PC-3 (cell line): Measurements from ENCODE around the gene FEV. TPM values are rescaled to one million over a fixed set of nuclear protein-coding genes. Genes with fewer than 3 reads are reported as not detected.

Experiments
- ATAC-seq: fragments of 200-7000 bp; cut with Tn5 transposase; 2 replicates; pipeline ENCODE4 v1.9.1; 2020; ENCODE audit warnings: mild to moderate bottlenecking, moderate library complexity
- BruUV-seq: library from RNA; stranded (reverse); fragments of 400-500 nt; replicated peaks from 2 replicates; lab custom pipeline; 2021; lab: Mats Ljungman, UMichigan
- CTCF ChIA-PET: fragments of 300-600 bp; sonication (Branson Sonifier 250); formaldehyde crosslinking; loops from one replicate; lab custom pipeline; 2022; ENCODE audit warnings: antibody characterized with exemption; lab: Charles Lee
- POLR2A ChIA-PET: fragments of 300-600 bp; sonication (Branson Sonifier 250); formaldehyde crosslinking; loops from one replicate; lab custom pipeline; 2022; ENCODE audit warnings: antibody characterized with exemption; ENCODE audit not compliant: unreplicated experiment; lab: Charles Lee
- DNase-seq: peaks from one replicate; pipeline ENCODE4 v3.0.0-alpha.2; 2015
- H2AFZ ChIP-seq: fragments of 300-600 bp; sonication (generic); 2 replicates; pipeline ENCODE4 v1.6.0; 2016; ENCODE audit warnings: antibody characterized with exemption, low read length
- H3F3A ChIP-seq: fragments of 300-600 bp; sonication (generic); one replicate; pipeline ENCODE4 v1.6.0; 2017; ENCODE audit warnings: antibody characterized with exemption, low read length, control low read depth, mild to moderate bottlenecking; ENCODE audit not compliant: unreplicated experiment
- H3K27ac ChIP-seq: fragments of 300-600 bp; sonication (generic); 2 replicates; pipeline ENCODE4 v1.5.1; 2016; ENCODE audit warnings: mild to moderate bottlenecking, low read length
- H3K27me3 ChIP-seq: fragments of 300-600 bp; sonication (generic); 2 replicates; pipeline ENCODE4 v1.6.1; 2016; ENCODE audit warnings: low read length, mixed read lengths
- H3K36me3 ChIP-seq: fragments of 300-600 bp; sonication (generic); 2 replicates; pipeline ENCODE4 v1.6.1; 2016; ENCODE audit warnings: low read depth, mixed run types, low read length, mixed read lengths
- H3K4me1 ChIP-seq: fragments of 300-600 bp; sonication (generic); 2 replicates; pipeline ENCODE4 v1.5.1; 2016; ENCODE audit warnings: low read length; ENCODE audit not compliant: insufficient read depth
- H3K4me2 ChIP-seq: fragments of 300-600 bp; sonication (generic); 2 replicates; pipeline ENCODE4 v1.6.0; 2016; ENCODE audit warnings: low read length
- H3K4me3 ChIP-seq: fragments of 300-600 bp; sonication (generic); 2 replicates; pipeline ENCODE4 v1.5.1; 2016; ENCODE audit warnings: mild to moderate bottlenecking, low read length, mixed read lengths
- H3K79me2 ChIP-seq: fragments of 300-600 bp; sonication (generic); 2 replicates; pipeline ENCODE4 v1.6.1; 2017; ENCODE audit warnings: low read length, mixed read lengths
- H3K9ac ChIP-seq: fragments of 300-600 bp; sonication (generic); 2 replicates; pipeline ENCODE4 v1.6.0; 2016; ENCODE audit warnings: mild to moderate bottlenecking, low read length
- H3K9me2 ChIP-seq: fragments of 300-600 bp; sonication (generic); replicated peaks from 2 replicates; pipeline ENCODE4 v1.6.1; 2016; ENCODE audit warnings: mixed run types, low read length, mixed read lengths
- H3K9me3 ChIP-seq: fragments of 300-600 bp; sonication (generic); 2 replicates; pipeline ENCODE4 v1.6.1; 2016; ENCODE audit warnings: low read length, mixed read lengths
- H4K20me1 ChIP-seq: fragments of 300-600 bp; sonication (generic); 2 replicates; pipeline ENCODE4 v1.6.1; 2016; ENCODE audit warnings: low read length, mixed read lengths
- CTCF ChIP-seq: fragments of 300-600 bp; sonication (generic); conservative IDR thresholded peaks from 2 replicates; pipeline ENCODE4 v1.5.1; 2017; ENCODE audit warnings: antibody characterized with exemption, low read depth, mild to moderate bottlenecking, low read length
- EZH2 ChIP-seq: fragments of 300-600 bp; sonication (generic); IDR thresholded peaks from one replicate; pipeline ENCODE4 v1.6.1; 2017; ENCODE audit warnings: antibody characterized with exemption, mild to moderate bottlenecking, low read length; ENCODE audit not compliant: unreplicated experiment
- EZH2phosphoT487 ChIP-seq: fragments of 300-600 bp; sonication (generic); IDR thresholded peaks from 2 replicates; pipeline ENCODE4 v1.6.1; 2018; ENCODE audit warnings: mild to moderate bottlenecking, antibody characterized with exemption, low read length, borderline replicate concordance
- intact Hi-C: fragments of 100-400 bp; cut with micrococcal nuclease; formaldehyde crosslinking; loops from 2 replicates; pipeline ENCODE4 v1.9.0; 2023
- total RNA-seq: library from RNA; depleted of rRNA; stranded (reverse); fragments of >200 nt; gene quantifications from 2 replicates; pipeline ENCODE4 v1.2.3, GENCODE V29; 2014

FEV gene
- total RNA-seq, 1 experiment from 2014 or later, result 0.07 TPM

DNA sequence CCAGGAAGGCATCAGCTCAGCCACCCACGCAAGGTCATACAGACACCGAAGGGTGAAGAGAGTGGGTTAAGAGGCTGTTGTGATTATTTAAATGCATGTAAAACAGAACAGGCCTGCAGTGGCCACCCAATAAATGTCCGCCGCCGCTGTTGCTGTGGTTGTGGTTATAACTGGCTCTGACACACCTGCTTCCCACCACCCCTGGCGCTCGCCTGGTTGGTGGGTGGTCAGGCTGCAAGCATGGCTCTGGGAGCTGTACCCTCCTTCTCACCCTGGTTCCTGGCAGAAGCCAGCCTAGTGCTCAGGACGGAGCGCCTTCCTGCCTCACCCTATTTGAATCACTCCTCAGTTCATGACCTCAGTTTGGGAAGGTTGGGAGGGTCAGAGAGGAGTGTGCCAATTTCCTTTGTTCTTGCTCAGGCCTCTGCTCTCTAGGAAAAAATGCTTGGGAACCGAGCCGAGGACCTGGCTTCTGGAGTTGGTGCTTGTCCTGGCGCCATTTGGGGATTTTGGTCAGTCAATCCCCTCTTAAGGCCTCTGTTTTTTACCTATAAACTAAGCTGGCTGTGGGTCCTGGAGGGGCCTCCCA is 13.5 kb upstream of the FEV start:
- Histone ChIP-seq H2AFZ (no peak overlapping the region), H3K9me3 (no peaks in the 10 kb centered on the region), H3K4me2 (no peak overlapping the region), H3K27ac (no peak overlapping the region), H3F3A (no peaks in the 10 kb centered on the region), H3K9me2 (no peaks in the 10 kb centered on the region), H4K20me1 (no peaks in the 10 kb centered on the region), H3K27me3 (peaks cover 9% of the 10 kb centered on the region; the same call in 1 of the 2 replicates), H3K4me1 (peaks cover 38% of the 10 kb centered on the region), H3K36me3 (no peaks in the 10 kb centered on the region), H3K9ac (no peak overlapping the region), H3K4me3 (no peak overlapping the region), H3K79me2 (no peaks in the 10 kb centered on the region)
- CTCF ChIA-PET, result no interaction called here
- ATAC-seq (no peak), DNase-seq (no peak)
- TF ChIP-seq CTCF (no peak), EZH2 (no peak), EZH2phosphoT487 (no peak)
- BruUV-seq, result no TSS peak
- intact Hi-C loops, result no loop called here
- POLR2A ChIA-PET, result no interaction called here

GRCh38 chr2:218997731-218998130 is 12.7 kb upstream of the FEV start:
- Histone ChIP-seq H3F3A (no peaks in the 10 kb centered on the region), H3K36me3 (no peaks in the 10 kb centered on the region), H3K27ac (no peak overlapping the region), H3K4me2 (no peak overlapping the region), H3K27me3 (peaks cover 1% of the 10 kb centered on the region; the same call in 1 of the 2 replicates), H3K4me3 (no peak overlapping the region), H2AFZ (no peak overlapping the region), H4K20me1 (no peaks in the 10 kb centered on the region), H3K9me3 (no peaks in the 10 kb centered on the region), H3K79me2 (no peaks in the 10 kb centered on the region), H3K9me2 (no peaks in the 10 kb centered on the region), H3K4me1 (peaks cover 40% of the 10 kb centered on the region), H3K9ac (no peak overlapping the region)
- CTCF ChIA-PET, result no interaction called here
- POLR2A ChIA-PET, result no interaction called here
- intact Hi-C loops, result no loop called here
- no peak for ATAC-seq
- BruUV-seq, result no TSS peak
- no peak for TF ChIP-seq EZH2phosphoT487
- no peak for TF ChIP-seq CTCF
- no peak for TF ChIP-seq EZH2
- no peak for DNase-seq

DNA sequence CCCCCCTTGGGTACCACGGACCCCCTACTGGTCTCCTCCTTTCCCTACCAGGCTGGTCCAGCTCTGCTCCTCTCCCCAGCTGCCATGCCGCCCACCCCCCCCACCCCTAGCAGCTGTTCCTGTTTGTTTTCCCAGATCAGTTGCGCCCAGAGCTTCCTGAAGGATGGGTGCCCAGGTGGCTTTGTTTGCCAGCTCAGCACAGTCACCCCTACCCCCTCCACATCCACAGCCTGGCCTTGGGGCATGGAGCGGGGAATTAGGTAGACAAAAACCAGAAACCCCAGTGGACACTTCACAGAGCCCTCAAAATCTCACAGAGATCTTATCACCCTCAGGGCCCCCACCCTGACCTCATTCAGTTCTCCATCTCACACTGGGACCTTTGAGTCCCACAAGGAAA is 12.0 kb upstream of the FEV start:
- Histone ChIP-seq H3K9me2 (no peaks in the 10 kb centered on the region), H4K20me1 (no peaks in the 10 kb centered on the region), H3K27ac (no peak overlapping the region), H3K4me2 (no peak overlapping the region), H3K9ac (no peak overlapping the region), H3K27me3 (no peaks in the 10 kb centered on the region), H3F3A (no peaks in the 10 kb centered on the region), H3K4me1 (peaks cover 35% of the 10 kb centered on the region), H2AFZ (no peak overlapping the region), H3K36me3 (no peaks in the 10 kb centered on the region), H3K4me3 (no peak overlapping the region), H3K9me3 (no peaks in the 10 kb centered on the region), H3K79me2 (no peaks in the 10 kb centered on the region)
- intact Hi-C loops, result no loop called here
- ChIA-PET POLR2A (no interaction called here), CTCF (interaction anchor here (0.6 kb wide), 1 partner anchor 158 kb away, joined by 3 read pairs; no protein-coding TSS in a partner anchor)
- DNase-seq (no peak), ATAC-seq (no peak)
- no TSS peak for BruUV-seq
- TF ChIP-seq EZH2 (no peak), CTCF (no peak), EZH2phosphoT487 (no peak)
